Measurements from ENCODE around the gene IGDCC3.

DNA sequence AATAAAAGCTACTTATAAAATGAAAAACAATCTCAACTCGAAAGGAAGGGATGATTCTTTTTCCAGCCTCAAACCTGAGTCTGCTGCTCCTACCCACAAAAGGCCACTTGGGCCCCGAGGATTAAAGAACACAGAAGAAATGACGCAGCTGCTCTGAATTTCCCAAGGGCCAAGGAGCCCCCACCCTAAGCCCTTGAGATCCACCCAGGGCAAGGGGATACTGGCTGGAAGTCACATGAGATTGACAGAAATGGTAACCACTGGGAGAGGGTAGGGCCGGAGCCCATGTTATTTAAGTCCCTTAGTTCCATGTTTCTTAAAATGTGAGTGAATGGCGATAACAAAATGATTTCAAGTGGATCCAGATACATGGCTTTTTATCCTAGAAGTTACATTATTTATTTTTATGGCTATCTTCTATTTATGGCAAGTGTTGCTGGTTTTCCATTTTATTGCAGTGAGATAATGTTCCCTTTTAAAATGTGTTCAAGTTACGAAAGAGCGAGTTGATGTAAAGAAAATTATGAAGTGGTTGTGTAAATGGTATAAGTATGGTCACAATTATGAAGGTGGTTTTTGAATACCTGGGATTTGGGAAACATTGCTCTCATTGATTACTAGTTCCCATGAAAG lies 28.1 kb upstream of the IGDCC3 start:
- TF ChIP-seq, protein P1, sequence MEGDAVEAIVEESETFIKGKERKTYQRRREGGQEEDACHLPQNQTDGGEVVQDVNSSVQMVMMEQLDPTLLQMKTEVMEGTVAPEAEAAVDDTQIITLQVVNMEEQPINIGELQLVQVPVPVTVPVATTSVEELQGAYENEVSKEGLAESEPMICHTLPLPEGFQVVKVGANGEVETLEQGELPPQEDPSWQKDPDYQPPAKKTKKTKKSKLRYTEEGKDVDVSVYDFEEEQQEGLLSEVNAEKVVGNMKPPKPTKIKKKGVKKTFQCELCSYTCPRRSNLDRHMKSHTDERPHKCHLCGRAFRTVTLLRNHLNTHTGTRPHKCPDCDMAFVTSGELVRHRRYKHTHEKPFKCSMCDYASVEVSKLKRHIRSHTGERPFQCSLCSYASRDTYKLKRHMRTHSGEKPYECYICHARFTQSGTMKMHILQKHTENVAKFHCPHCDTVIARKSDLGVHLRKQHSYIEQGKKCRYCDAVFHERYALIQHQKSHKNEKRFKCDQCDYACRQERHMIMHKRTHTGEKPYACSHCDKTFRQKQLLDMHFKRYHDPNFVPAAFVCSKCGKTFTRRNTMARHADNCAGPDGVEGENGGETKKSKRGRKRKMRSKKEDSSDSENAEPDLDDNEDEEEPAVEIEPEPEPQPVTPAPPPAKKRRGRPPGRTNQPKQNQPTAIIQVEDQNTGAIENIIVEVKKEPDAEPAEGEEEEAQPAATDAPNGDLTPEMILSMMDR (IDR thresholded peaks at IDR 0.05) = no peak
- no peak for TF ChIP-seq ZFX (IDR thresholded peaks at IDR 0.05; ENCODE audit: borderline replicate concordance)

Data from 22Rv1 (cell line).